GM19395 (cell line): Measurements from ENCODE around the gene CMTM3.
A peak's percentile ranks its signal among the peaks of the same experiment; 100 is the strongest.
"Not testable (repeated sequence)": the region's sequence is repeated elsewhere in the genome, so short reads cannot be mapped to it uniquely, and the experiment has no call there.

Experiments used
- ATAC-seq: cut with Tn5 transposase; IDR thresholded peaks from one replicate; pipeline ENCODE4 v1.9.1; 2021; ENCODE audit warnings: mild to moderate bottlenecking, moderate library complexity; ENCODE audit not compliant: unreplicated experiment

CMTM3 gene

DNA sequence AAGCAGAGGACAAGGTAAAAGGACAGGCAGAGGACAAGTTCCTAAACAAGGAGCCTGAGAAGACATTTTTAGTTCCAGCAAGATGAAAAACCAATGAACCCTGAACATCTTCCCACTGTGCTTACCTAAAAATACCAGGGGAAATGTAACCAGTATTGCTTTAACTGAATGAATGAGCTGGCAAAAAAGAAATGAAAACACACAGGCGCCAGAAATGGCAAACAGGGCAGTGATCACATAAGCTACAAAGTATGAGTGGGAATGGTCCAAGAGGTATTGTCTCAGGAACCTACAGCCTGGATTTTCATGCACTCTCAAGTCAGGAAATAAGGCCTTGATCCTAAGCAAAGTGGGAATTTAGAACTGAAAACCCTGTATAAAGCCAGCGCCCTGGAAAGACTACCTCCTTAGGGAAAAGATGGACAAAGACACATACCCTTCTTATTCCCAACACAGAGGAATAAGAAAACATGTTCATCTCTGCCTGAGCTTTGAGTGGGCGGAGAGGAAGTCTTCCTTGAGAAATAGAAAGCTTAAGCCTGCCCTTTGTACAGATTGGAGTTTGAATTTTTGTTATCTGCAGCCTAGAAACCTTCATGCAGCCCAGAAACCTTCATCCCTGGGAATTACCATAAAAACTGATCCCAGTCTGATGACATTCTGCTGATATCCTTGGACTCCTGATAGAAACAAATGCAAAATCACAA, 23.1 kb upstream of the CMTM3 start:
- no peak for ATAC-seq

DNA sequence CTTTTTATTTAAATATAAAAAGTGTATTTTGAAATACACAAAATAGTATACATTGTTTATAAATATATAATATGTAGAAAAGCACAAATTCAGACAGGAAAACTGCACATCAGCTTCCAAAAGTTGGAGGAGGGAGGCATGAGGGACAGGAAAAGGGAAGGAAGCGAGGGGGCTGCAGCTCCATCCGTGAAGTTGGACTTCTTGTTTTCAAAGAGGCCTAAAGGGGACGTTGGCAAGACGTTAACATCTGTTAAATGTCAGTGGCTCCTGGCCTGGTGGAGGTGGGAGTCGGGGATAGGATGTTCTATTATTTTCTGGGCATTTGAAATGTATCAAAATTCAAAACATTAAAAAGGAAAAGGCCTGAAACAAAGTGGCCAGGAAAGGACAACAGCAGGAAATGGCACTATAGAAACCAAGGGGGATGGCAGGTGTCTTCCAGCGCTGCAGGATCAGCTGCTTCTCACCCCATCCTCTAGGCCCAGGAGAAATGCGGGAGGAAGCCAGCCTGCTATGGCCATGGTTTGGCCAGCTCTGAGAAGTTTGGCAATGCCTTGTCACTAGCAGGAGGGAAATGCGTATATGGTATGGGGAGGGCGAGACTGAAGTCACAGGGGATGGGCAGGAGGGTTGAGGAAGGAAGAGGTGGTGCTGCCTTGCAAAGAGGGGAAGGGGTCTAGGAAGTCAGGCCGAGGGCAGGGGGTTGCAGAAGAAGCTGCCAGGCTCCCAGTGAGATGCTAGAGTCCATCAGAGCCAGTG, 18.8 kb upstream of the CMTM3 start:
- ATAC-seq = no peak

DNA sequence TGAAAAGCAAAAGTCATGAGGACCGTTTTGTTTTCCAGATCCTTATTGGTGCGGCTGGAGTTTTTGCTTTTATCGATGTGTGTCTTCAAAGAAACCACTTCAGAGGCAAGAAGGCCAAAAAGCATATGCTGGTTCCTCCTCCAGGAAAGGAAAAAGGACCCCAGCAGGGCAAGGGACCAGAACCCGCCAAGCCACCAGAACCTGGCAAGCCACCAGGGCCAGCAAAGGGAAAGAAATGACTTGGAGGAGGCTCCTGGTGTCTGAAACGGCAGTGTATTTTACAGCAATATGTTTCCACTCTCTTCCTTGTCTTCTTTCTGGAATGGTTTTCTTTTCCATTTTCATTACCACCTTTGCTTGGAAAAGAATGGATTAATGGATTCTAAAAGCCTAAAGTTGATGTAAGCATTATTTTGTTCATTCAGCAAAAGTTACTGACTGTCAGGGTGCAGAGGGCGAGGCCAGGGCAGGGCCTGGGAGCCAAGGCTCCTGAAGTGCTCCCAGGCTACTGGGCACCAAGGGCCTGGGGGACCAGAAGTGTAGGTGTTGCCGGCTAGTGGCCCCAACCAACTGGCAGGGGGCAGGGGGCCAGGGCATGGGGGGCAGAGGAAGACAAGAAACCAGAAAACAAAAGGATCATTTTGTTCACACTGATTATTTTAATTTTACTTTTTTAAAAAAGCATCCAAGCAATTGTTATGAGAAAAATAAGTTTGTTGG, 16.5 kb upstream of the CMTM3 start:
- ATAC-seq = no peak

DNA sequence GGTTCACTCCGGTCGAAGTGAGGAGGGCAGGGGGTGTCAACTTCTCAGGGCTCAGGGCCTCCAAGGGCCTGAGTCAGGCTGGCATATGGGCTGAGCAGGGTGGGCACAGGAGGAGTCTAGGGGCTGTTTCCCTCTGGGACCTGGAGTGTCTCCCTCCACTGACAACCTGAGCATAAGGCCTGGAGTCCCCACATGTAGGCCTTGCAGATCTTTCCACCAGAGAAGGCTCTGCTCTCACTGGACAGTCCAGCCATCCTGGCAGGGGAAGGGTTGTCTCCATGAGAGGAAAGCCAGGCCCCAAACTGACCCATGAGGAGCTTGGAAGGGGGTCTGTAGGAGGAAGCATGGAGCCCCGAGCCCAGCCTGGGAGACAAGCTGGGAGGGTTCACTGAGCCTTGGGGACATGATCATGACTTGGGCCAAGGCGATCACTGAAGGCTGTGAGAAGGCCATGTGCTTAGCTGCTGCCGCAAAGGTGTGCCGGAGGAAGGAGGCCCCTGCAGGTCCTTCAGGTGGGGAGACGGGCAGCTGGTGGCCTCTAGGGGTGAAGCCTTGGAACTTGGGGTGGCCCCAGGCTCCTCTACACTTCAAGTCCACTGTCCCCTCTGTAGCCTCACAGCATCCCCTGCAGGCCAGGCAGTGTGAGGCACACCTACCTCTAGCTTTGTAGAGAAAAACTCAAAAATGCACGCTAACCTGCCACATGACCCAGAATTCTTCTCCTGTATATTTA, 15.4 kb upstream of the CMTM3 start:
- ATAC-seq = peak; percentile 75

DNA sequence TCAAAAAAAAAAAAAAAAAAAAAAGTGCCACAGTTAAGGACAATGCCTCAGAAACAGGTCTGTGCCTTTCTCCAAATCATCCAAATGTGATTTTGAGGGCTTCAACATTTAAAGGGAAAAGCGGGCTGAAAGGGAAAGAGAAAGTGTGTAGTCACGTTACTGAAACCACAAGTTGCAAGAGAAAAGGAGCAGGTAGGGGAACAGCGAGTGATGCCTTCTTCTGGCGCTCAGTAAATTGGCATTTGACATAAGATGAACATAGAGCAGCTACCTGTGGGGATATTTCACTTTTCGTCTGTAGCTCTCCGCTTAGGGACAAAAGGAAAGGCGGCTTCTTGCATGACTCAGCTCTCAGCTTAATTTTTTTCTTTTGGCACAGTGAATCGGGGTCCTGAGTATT, 14.2 kb upstream of the CMTM3 start:
- peak; percentile 64 for ATAC-seq

DNA sequence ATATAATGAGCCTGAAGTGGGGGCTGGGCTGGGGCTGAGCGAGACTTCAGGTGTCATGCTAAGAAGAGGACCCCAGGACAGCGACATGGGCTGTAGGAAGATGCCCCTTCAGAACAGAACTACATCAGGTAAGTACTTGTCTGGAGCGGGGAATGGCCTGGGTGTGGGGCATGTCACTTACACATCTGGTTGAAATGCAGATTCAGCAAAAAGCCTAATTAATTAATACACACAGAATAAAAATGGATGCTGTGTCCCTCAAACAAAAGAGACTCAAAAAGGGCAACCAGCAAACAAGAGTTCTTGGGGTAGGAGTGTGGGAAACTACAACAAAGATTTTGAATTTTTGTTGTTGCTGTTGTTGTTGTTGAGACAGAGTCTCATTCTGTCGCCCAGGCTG, 13.5 kb upstream of the CMTM3 start:
- no peak for ATAC-seq

DNA sequence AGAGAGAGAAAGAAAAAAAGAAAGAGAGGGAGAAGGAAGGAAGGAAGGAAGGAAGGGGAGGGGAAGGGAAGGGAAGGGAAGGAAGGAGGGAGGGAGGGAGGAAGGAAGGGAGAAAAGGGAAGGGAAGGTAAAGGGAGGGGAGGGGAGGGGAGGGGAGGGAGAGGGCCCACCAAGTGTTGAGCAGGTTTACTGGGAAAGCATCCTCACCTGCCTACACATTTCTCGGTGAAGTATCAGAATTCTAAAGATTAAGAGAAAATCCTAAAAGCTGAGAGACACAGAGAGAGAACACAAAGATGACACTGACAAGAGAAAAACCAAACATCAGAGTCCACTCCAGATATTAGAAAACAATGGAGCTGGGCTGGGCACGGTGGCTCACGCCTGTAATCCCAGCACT, 12.3 kb upstream of the CMTM3 start:
- no peak for ATAC-seq

DNA sequence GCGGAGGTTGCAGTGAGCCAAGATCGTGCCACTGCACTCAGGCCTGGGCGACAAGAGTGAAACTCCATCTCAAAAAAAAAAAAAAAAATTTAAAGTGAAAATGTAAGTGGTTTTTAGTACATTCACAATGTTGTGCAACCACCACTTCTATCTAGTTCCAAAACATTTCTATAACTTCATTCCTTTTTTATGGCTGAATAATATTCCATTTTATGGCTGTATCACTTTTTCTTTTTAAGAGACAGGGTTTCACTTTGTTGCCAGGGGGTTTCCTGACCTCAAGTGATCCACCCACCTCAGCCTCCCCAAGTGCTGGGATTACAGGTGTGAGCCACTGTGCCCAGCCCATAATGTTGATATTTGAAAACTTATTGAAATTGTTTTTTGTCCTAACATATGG, 11.7 kb upstream of the CMTM3 start:
- ATAC-seq = no peak

DNA sequence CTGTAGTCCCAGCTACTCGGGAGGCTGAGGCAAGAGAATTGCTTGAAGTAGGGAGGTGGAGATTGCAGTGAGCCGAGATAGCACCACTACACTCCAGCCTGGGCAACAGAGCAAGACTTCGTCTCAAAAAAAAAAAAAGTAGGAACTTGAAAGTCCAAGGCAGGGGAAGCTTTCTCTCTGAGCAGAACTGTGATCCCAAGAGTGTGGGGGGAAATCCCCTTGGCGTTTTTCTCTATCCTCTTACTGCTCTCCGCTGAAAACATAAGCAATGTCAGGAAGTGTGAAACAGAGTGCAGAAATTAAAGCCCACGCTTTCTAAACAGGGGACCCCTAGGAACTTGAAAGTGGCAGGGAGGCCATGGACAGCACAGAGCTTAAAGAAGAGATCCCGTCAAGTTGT, 9.8 kb upstream of the CMTM3 start:
- no peak for ATAC-seq

DNA sequence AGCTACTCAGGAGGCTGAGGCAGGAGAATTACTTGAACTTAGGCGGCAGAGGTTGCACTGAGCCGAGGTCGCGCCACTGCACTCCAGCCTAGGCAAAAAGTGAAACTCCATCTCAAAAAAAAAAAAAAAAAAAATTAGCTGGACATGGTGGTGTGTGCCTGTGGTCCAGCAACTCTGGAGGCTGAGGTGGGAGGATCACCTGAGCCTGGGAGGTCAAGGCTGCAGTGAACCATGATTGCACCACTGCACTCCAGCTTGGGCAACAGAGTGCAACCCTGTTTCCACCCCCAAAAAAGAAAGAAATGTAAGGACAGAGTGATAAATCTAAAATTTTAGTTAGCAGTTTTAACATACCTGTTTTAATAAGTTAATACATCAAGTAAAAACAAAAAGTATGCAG, 7.9 kb upstream of the CMTM3 start:
- ATAC-seq = not testable (repeated sequence)

DNA sequence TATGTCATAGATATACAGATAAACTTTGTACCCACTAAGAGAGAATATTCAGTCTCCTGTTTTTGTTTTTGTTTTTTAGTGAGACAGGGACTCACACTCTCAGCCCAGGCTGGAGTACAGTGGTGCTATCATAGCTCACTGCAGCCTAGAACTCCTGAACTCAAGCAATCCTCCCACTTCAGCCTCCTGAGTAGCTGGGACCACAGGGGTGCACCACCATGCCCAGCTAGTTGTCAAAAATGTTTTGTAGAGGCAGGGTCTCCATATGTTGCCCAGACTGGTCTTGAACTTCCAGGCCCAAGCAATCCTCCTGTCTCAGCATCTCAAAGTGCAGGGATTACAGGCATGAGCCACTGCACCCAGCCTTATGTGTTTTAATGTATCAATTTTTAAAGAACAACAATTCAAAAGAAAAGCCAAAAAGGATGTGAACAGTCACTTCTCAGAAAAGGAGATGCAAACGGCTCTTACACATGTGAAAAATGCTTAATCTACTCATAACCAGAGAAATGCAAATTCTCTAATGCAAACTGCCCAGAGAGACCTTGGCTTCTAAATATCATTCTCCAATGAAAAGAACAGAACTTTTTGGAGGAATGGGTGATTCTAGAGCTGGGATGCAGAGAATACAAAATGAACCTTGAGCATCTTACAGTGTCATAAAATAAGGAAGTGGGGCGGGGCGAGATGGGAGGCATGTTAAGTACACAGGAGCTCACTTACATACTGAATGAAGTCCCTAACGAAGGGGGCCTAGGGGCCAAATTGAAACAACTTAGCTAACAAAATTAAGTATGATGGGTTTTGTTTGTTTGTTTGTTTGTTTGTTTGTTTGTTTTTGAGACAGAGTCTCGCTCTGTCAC, 7.3 kb upstream of the CMTM3 start:
- peak; percentile 61 for ATAC-seq

DNA sequence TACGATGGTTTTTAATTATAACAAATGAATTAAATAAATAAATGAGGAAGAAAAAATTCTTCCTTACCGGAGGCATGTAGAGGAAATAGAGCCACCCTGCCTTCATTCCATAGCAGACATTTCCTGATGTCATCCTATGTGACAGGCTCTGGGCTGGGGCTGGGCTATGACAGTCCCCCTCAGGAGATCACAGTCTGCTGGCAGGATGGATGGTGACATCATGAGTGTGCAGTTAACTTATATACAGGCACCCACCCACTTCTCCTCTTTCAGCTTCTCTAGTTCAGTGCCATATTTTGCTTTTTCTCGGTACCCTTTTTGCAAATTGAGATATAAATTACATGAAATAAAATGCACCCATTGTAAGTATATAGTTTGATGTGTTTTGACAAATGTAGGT, 6.4 kb upstream of the CMTM3 start:
- no peak for ATAC-seq

DNA sequence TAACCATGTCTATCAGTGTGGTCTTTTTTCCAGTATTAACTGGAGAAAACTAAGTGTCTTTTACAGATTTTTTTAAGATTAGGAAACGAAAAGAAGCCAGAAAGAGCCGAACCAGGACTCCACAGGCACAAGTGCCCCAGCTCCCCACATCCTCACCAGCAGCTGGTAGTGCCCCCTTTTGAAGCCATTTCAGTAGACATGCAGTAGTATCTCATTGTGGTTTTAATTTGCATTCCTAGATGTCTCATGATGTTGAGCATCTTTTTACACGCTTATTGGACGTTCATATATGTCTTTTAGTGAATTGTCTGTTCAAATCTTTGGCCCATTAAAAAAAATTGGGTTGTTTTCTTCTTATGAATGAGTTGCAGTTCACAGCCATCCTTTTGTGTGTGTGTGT, 4.8 kb upstream of the CMTM3 start:
- no peak for ATAC-seq

DNA sequence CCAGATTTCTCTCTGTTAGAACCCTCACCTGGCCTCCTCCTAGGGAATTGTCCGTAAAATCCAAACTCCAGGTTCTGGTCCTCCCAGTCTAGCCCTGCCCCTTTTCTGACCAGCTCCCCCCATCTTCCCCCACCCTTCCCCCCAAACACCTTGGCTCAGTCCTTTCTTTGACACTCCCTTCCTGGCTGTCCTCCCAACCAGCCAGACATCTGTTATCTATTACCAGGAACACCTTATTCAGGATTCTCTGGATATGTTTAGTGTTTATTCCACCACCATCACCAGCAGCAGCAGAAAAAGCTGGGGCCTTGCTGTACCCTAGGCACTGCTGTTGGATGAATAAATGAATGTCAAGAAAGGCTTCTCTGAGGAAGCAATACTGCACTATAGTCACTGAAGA, 4.0 kb upstream of the CMTM3 start:
- no peak for ATAC-seq

DNA sequence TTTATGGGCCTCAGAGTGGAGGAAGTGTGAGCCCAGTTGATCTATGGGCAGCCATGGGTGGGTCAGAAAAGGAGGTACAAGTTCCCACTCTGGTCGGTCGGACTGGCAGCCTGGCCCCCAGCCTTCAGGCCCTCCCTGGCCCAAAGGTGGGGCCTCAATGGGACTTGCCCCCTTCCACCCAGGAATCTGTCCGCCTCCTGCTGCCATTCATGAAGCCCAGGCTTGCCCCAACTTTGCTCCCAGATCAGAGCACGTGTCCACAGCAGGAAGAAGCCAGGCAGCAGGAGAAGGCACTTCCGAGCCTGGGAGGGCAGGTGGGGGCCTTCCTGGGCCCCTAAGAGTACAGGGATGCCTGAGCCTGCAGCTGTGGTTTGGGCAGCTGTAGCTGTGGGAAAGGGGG, 3.0 kb upstream of the CMTM3 start:
- no peak for ATAC-seq

DNA sequence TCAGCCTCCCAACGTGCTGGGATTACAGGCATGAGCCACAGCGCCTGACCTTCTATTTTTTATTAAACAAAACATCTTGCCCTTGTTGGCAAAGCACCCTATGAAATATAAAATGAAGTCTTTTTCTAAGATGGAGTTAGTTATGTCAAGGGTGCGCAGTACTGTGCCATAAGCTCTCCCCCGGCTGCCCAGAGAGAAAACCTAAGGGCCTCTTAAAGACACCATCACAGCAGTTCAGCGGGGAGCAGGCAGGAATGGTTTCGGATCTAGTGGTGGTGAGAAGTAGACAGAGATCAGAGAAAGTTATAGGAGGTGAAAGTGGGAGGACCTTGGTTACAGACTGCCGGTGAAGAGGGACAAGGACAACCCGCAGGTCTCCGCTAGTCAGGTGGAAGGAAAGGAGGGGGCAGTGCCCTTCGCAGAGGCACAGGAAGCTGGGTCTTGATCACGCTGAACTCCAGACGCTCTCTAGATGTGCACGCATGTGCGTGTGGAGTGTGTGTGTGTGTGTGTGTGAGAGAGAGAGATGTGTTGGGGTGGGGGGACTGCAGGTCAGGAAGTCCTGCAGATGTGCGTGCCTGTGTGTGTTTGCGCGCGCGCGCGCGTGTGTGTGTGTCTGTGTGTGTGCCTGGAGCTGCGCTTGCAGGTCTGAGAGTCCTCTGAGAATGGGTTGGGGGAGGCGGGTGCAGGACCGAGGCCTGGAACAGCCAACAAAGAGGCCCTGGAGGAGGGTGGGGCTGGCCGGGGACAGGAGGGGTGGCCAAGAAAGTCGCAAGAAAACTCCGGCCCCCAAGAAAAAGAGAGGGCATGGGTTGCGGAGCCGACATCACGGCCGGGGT, 748 bp upstream of the CMTM3 start:
- no peak for ATAC-seq

DNA sequence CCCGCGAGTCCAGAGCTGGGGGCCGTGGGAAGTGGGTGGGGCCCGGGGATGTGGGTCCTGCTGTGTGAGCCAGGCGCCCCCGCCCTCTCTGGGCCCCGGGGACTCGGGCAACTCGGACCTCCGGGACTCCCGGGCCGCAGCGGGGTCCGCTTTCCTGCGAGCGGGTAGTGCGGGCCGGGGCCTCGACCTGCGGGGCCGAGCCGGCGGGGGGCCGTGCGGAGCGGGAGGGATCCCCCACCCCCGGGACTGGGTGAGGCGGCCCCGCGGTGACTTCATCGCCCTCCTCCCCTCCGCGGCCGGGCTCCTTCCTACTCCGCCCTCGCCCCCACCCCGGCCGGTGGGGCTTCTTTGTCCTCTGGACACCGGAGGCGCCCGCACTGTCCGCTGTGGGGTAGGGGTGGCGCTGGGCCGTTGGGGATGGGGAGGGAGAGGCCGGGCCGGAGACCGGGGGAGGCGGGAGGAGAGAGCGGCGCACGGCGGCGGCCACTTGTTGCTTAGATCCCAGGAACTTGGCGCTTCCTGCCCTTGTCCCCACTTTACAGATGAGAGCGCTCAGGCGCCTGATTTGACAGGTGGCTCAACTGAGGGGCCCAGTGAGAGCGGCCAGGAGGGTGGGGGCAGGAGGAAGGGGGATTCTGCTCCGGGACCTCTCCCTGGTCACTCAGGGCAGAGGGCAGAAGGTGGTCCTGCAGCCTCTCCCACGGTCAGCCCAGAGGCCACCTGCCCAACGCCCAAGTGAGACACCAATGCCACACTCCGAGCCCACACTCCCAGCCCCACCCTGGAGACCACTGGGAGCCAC, 874 bp downstream of the CMTM3 start:
- ATAC-seq = peak; percentile 11

DNA sequence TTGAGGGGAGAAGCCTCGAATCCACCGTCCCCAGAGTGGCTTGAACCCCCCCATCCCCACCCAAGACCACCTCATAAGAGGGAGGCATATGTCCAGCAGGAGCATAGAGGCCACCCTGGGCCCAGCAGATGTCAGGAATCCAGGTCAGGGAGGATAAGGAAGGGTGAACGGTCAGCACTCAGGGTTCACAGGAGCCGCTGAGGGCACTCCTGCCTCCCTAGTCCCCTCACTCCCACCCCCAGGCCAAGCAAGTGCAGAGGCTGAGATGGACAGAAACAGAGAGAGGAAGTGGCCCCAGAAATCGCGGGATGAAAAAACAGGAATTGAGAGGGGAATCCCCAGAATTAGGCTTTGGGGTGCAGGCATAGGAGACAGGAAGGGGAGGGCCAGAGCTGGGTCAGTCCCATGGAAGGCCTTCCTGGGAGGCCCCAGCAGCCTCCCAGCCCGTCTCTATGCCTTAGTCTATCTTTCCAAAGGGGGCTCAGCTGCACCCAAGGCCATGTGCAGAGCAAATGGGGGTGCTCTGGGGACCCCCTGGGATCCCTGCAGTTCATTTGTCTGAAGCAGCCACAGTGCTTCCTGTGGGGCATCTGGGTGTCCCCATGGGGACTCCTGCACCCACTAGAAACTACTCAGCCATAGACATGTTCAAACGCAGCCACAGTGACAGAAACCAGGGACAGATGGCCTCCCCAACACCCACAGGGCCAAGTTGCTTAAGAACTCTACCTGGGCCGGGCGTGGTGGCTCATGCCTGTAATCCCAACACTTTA, 1.7 kb downstream of the CMTM3 start:
- peak; percentile 49 for ATAC-seq
